Tibial nerve (tissue), 3 donors: ENCODE data around the gene INAFM1.

Experiments
- CTCF ChIP-seq, 5 experiments: fragments of 200-600 bp in 3 of 5; fragments of 450-650 bp in 2 of 5; sonication (generic) in 3 of 5; IDR thresholded peaks; one replicate each; pipeline ENCODE4 v1.5.1; 2016 to 2019; ENCODE audit warnings: antibody characterized with exemption in 5 of 5, mild to moderate bottlenecking in 3 of 5, moderate library complexity in 2 of 5
- POLR2A ChIP-seq, 2 donors: fragments of 450-650 bp; IDR thresholded peaks; one replicate each; pipeline ENCODE4 v1.6.1; 2017; ENCODE audit warnings: antibody characterized with exemption in 2 of 2, mild to moderate bottlenecking in 2 of 2, moderate library complexity in 2 of 2

- no peak for TF ChIP-seq CTCF (IDR thresholded peaks at IDR 0.05)
- no peak for TF ChIP-seq POLR2A (IDR thresholded peaks at IDR 0.05)
Observed at GRCh38 chr19:47253970-47254369, 20.7 kb upstream of the INAFM1 start.
